HG03135 (cell line): ENCODE measurements around the gene PDE8B.

Experiments
- ATAC-seq: cut with Tn5 transposase; IDR thresholded peaks from one replicate; pipeline ENCODE4 v1.9.1; 2021; ENCODE audit warnings: mild to moderate bottlenecking, moderate library complexity; ENCODE audit not compliant: unreplicated experiment

Gene PDE8B

DNA sequence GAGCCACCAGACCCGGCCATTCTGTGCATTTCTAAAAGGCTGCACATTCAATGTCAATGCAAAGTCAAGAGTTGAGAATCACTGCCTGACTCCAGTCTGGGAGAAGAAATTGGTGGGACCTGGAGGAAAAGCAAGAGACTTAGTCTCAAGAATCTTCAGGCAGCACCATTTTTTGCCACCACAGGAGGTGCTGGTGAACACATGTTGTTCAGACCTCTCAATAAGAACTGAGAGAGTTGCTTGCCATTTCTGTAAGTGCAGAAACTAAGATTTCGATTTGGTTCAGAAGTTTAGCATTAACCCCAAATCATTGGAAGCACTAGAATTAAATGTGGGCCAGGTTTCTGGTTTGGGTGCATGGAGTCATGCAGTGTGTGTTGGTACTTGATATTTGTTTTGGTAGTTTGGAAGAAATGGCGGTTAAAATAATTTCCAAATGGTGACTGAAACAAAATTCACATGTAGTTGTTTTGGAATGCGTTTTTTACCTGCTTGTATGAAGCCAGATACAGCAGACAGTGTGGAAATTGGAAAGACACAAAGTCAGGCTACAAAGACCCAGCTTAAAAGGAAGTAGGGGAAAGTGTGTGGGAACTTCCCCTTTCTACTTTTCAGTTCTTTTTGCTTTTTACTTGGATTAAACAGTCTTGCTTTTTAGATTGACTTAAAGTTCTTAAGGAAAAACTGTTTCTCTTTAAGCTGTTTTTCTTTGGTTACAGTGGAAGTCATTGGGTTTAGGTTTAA, 20.4 kb downstream of the PDE8B start:
- ATAC-seq: no peak

GRCh38 chr5:77231471-77232138, 21.1 kb downstream of the PDE8B start:
- no peak for ATAC-seq

- no peak for ATAC-seq
These were observed 22.3 kb downstream of the PDE8B start for GRCh38 chr5:77232574-77233358.

GRCh38 chr5:77235846-77236721, 25.6 kb downstream of the PDE8B start:
- ATAC-seq: no peak

DNA sequence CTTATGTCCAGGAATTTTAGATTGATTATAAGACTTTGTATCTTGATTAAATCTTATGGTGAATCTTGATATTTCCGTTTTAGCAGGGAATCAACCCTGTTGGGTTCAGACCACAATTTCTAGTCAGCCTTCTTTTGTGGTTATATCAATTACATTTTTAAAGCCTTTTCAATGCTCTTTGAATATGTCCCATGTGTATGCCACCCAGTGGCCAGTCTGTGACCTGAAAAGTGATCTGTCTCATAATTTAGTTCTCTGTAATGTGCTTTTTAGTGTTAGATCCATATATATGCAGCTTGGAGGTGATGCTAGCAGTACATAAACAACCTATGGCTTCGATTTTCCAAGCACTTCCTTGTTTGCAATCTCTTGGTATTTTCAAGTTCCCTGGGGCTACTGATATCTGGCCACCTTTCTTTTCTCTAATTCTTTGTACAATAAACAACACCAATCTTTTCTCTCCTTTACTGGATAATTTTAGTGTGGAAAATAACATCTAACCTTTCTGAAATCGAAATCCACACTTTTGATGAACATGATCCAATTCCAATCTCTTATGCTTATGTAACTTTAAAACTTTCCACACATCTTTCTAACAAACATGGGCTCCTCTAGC, 28.8 kb downstream of the PDE8B start:
- no peak for ATAC-seq

DNA sequence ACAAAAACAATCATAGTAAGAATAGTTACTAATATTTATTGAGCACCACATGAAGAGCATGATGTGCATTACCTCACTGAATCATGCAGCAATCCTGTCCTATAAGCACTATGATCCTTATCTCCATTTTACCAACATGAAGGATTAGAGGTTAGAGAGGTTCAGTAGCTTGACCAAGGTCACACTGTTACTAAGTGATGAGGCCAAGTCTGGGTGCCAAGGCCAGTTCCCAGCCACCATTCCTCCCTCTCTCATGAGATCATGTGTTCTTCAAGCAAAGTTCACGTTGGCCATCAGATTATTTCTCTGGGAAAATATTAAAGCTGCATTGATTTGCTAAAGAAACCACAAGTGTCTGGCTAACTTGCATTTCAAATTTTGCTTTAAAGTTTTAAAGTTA, 31.0 kb downstream of the PDE8B start:
- ATAC-seq: no peak

DNA sequence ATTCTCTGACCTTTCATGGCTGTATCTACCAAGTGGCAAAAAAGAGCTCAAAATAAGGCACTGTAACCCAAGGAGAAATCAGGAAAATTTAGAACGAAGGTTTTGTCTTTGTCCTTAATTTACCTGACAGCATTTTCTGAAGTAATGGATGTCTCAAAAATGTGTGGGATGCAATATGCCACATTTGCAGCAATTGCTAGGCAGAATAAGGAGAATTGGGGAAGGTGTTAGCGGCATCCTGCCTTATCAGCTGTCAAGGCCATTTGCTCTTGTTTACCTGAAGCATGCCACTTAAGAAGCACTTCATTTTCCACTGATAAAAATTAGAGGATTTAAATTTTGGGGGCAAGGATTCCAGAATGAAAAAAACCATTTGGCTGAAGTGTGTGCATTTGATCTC, 39.0 kb downstream of the PDE8B start:
- ATAC-seq: no peak

DNA sequence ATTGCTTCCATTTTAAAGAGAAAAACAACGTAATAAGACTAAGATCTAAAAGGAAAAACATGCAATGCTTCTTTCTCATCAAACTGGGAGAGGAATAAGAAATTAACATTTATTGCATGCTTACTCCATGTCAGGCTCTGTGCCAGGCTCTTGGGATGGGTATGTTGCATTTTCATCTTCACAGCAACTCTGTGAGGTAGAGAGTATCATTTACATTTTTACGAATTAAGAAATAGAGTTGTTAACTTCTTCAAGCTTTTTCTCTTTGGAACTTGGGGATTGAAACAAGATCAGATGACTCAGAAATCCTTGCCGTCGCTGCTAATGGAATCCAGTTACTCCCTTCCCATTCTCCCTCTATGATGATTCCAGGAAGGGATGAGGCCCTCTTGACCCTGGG, 39.5 kb downstream of the PDE8B start:
- ATAC-seq: no peak

DNA sequence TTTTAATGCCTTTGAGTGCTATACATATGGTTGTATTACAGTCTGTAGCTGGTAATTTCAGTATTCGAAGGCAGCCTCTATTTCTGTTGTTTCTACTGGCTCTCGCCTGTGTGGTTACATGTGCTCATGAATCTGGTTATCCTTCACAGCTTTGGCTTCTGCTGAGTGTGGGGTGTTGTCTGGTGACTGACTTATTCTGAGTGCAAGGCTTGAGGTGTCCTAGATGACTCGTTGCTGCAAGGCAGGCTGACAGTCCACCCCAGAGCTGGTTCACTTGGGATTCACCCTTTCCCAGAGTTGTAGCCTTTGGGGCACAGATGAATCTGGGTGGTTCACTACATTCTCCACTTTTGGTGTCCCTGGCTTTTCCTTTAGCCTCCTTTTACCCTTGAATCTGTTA, 41.4 kb downstream of the PDE8B start:
- ATAC-seq: no peak

- no peak for ATAC-seq
These were observed 45.1 kb downstream of the PDE8B start for GRCh38 chr5:77255617-77256016.

DNA sequence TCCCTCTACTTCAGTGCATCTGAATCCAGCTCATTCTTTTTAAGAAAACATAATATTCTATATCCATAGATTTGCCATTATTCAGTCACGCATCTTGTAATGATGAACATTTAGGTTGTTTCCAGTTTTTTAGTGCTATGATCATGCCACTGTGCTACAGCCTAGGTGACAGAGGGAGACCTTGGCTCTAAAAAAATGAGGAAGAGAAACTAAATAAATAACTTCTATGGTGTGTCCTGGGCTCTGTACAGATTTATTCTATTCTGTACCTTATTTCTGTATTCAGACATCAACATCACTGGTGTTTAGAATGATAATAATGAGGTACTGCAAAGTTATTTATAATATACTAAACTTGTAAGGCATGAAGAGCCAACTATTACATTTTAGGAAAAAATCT, 45.9 kb downstream of the PDE8B start:
- ATAC-seq: no peak

- ATAC-seq: no peak
These were observed 48.2 kb downstream of the PDE8B start for GRCh38 chr5:77258652-77259051.

DNA sequence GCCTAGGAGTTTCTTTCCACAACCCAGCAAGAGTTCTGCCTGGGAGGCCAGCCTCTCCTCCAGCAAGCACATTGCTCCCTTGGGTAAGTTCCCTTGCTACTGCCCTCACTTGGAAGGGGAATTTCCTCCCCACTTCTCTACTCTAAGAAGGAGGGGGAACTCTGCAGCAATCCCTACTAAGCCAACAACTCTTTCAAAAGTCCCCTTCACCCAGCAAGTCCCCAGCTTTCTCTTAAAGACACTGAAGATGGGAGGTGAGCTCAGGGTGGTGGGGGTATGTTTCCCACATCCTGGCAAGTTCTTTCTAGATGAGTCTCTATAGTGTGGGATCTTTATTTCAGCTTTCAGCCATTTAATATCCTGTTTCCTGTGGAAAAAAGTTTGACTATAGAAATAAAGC, 49.0 kb downstream of the PDE8B start:
- no peak for ATAC-seq

DNA sequence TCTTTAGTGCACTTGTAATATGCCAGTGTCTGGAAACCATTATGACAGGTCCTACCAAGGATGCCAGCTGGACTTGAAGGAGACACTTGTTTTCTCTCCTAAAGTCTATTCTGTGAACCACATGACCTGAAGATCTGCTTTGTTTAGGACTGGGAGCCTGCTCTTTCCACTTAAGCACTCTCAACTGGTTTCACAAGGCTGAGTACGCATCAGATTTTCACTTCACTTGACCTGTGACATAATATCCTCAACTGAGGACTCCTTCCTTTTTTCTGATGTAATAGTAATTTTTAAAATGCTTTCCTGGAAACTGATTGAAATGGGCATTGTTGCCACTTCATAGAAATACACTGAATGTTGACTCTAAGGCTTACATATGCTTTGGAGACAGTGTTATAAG, 52.2 kb downstream of the PDE8B start:
- ATAC-seq: no peak

GRCh38 chr5:77266291-77266690, 55.8 kb downstream of the PDE8B start:
- ATAC-seq: no peak

GRCh38 chr5:77267496-77267895, 57.0 kb downstream of the PDE8B start:
- no peak for ATAC-seq

DNA sequence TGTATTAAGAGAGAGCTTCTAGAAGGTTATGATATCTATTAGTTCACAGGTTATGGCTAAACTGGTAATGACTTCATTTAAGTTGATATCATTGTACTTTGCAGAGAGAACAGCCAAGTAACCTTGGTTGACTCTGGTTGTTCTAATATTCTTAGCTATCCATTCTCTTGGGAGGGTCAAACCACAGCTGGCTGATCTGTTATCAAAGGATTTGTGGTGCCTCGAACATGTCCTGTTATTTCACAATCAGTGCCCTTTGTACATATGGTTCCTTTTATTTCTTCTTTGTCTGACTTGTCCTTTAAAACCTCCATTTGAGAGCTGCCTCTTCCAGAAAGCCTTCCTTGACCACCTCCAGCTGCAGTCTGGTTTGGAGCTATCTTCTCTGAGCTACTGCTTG, 61.7 kb downstream of the PDE8B start:
- no peak for ATAC-seq

DNA sequence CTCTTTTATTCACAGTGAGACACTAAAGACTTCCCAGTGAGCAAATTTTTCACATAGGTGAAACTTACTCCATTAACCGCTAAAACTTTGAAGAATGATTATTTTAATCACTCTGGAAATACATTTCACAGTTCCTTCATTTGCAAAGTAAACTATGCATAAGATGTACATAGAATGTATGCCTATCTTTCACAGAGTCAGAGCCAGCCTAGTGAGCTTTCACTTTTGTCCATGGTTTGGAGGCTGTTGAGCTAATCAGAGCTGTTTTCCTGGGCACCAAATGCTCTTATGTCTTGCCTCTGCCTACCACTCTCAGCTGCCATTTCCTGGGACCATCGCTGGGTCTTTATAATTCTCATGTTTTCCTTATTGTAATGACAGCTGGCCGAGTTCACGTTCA, 67.3 kb downstream of the PDE8B start:
- ATAC-seq: no peak

DNA sequence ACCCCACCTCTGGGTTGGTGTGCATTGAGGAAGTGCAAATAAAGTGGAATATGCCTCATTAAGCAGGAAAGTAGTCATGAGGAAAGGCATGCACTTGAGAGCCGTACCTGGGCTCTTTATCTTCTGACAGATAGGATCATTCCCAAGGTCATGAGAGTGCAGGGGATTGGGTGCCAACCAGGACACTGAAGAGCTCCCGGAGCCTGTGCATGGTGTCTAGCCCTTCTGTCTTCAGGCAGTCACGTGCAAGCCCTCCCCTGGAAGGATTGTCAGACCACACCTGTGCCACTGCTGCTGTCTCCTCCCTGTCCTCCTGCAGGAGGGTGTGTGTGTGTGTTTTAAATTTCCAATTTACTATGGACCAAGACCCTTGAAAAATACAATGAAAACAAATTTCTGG, 69.6 kb downstream of the PDE8B start:
- ATAC-seq: no peak

DNA sequence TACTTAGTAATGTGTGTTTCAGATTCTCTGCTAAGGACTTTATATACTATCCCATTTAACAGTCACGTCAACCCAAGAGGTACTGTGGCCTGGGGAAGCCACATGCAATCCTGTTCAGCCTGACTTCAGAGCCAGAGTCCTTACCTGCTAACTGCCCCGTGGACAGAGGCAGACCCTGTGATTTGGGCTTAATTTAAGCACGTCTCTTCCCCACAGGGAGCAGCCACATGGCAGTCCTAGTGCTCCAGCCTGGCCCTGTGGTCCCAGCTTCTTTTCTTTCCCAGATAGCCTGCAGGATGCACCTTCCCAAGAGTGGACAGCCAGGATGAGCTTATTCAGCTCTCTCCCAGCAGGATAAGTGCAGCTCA, 71.5 kb downstream of the PDE8B start:
- no peak for ATAC-seq
